ENCODE measurements around the gene TMEM169. TPM values are rescaled to one million over a fixed set of nuclear protein-coding genes. Genes with fewer than 3 reads are reported as not detected.

The TMEM169 gene
- total and polyA plus RNA-seq, 9 of the 15 experiments (the other 6 are each of a cell fraction or from before 2014, with no cell fraction given): 0.01 to 0.09 (median 0.04) TPM; not detected in 5

GRCh38 chr2:216146573-216146972 is 64.9 kb downstream of the TMEM169 start:
- ATAC-seq: no peak
- Histone ChIP-seq H3K4me2 (ENCODE audit: insufficient read depth, low read length) (no peak overlapping the region), H3K79me2 (ENCODE audit: control insufficient read depth, insufficient read depth, low read length) (peaks cover 4% of the 10 kb centered on the region; the same call in 1 of the 3 replicates), H3K9ac (ENCODE audit: insufficient read depth in 1 of 2, low read depth in 2 of 2, low read length in 2 of 2) (no peak overlapping the region), H3K9me3 (replicated peaks; ENCODE audit: control insufficient read depth, insufficient read depth, low read depth, low read length) (no peaks in the 10 kb centered on the region), H4K20me1 (replicated peaks; ENCODE audit: control insufficient read depth, insufficient read depth, low read length) (0 out of 2 replicates have a peak, but pooled peaks cover 3% of the 10 kb centered on the region), H3K27me3 (ENCODE audit: control insufficient read depth in 2 of 2, insufficient read depth in 2 of 2, low read length in 2 of 2) (no peaks in the 10 kb centered on the region), H3K36me3 (ENCODE audit: control insufficient read depth, insufficient read depth, low read length) (peaks cover 96% of the 10 kb centered on the region), H3K4me3 (no peak overlapping the region), H3K9me1 (ENCODE audit: control insufficient read depth, insufficient read depth, low read length) (no peaks in the 10 kb centered on the region), H3K27ac (ENCODE audit: extremely low read depth, low read depth, low read length) (no peak overlapping the region), H3K4me1 (replicated peaks in 1 of 2; ENCODE audit: control insufficient read depth in 2 of 2, insufficient read depth in 2 of 2, low read length in 2 of 2) (no peaks in the 10 kb centered on the region), H2AFZ (ENCODE audit: low read depth, low read length) (no peak overlapping the region)
- 90% methylated on average over 3 of the region's 4 CpGs for WGBS (ENCODE audit: insufficient coverage, low coverage, missing lambda C conversion rate)
- in situ Hi-C loops (cut with MboI): no loop called here
- DNase-seq (ENCODE audit: extremely low read depth in 1 of 4, low spot score in 3 of 4): no peak
- ChIA-PET POLR2A (no interaction called here), CTCF (ENCODE audit: low intra/inter-chr PET ratio) (no interaction called here)
- intact Hi-C loops (cut with micrococcal nuclease): no loop called here
- TF ChIP-seq PTBP1 (IDR thresholded peaks at IDR 0.05; ENCODE audit: low read depth, low read length) (no peak), GMEB1 (CRISPR knock-in tag; IDR thresholded peaks at IDR 0.05) (no peak), HDAC1 (IDR thresholded peaks at IDR 0.05) (no peak), ZNF165 (CRISPR knock-in tag; IDR thresholded peaks at IDR 0.05; ENCODE audit: borderline replicate concordance) (no peak), FUS (optimal IDR thresholded peaks at IDR 0.05; ENCODE audit: low read depth, low read length) (no peak), CREB5 (CRISPR knock-in tag; IDR thresholded peaks at IDR 0.05) (no peak), CREBBP (IDR thresholded peaks at IDR 0.05; ENCODE audit: low read depth, low read length) (no peak), DEAF1 (CRISPR knock-in tag; IDR thresholded peaks at IDR 0.05) (no peak), OTX1 (CRISPR knock-in tag; IDR thresholded peaks at IDR 0.05) (no peak)
- FAIRE-seq: no peak
- no TSS peak for BruUV-seq (replicated peaks)

Data from K562 (cell line).